ENCODE data around the gene EXOC6. TPM values are rescaled to one million over a fixed set of nuclear protein-coding genes. Genes with fewer than 3 reads are reported as not detected.
A peak's percentile ranks its signal among the peaks of the same experiment; 100 is the strongest.

Gene EXOC6
- total RNA-seq, 1 donor from 2014 or later = 12.2 TPM

- Histone ChIP-seq H3K4me1 (peaks cover 13 to 28% of the 10 kb centered on the region in 2 donors), H3K36me3 (no peaks in the 10 kb centered on the region), H3K4me3 (peak overlapping the region; percentile 47 to 66), H3K27me3 (peaks cover 15% of the 10 kb centered on the region), H3K27ac (no peak overlapping the region), H3K9me3 (no peaks in the 10 kb centered on the region)
- intact Hi-C loops (cut with DNase I) = no loop called here
- DNase-seq (ENCODE audit: low spot score in 2 of 2) = no peak
- no peak for TF ChIP-seq CTCF (IDR thresholded peaks at IDR 0.05)
These were observed 225.9 kb downstream of the EXOC6 start for GRCh38 chr10:93074147-93074596.

GRCh38 chr10:93074597-93075368 lies 226.5 kb downstream of the EXOC6 start:
- peaks cover 15% of the 10 kb centered on the region for H3K27me3 ChIP-seq
- no peak for DNase-seq (ENCODE audit: low spot score in 2 of 2)

GRCh38 chr10:93075369-93076221 lies 227.3 kb downstream of the EXOC6 start:
- no peaks in the 10 kb centered on the region for H3K36me3 ChIP-seq
- no peak overlapping the region for H3K27ac ChIP-seq
- DNase-seq (ENCODE audit: low spot score in 2 of 2) = no peak
- peaks cover 13 to 28% of the 10 kb centered on the region in 2 donors for H3K4me1 ChIP-seq
- H3K9me3 ChIP-seq = no peaks in the 10 kb centered on the region
- no peak for TF ChIP-seq CTCF (IDR thresholded peaks at IDR 0.05)
- intact Hi-C loops (cut with DNase I) = no loop called here
- no peak overlapping the region for H3K4me3 ChIP-seq
- H3K27me3 ChIP-seq = peaks cover 15% of the 10 kb centered on the region

More at GRCh38 chr10:93074597-93075368, 226.5 kb downstream of the EXOC6 start:
- no peaks in the 10 kb centered on the region for H3K9me3 ChIP-seq
- TF ChIP-seq CTCF (IDR thresholded peaks at IDR 0.05) = no peak
- H3K4me1 ChIP-seq = peaks cover 13 to 28% of the 10 kb centered on the region in 2 donors
- H3K36me3 ChIP-seq = no peaks in the 10 kb centered on the region
- H3K4me3 ChIP-seq = peak overlapping the region; percentile 47 to 66
- intact Hi-C loops (cut with DNase I) = no loop called here
- no peak overlapping the region for H3K27ac ChIP-seq

GRCh38 chr10:93076871-93077270 lies 228.6 kb downstream of the EXOC6 start:
- intact Hi-C loops (cut with DNase I) = no loop called here
- no peak for DNase-seq (ENCODE audit: low spot score in 2 of 2)
- H3K4me3 ChIP-seq = no peak overlapping the region
- H3K36me3 ChIP-seq = no peaks in the 10 kb centered on the region
- H3K27me3 ChIP-seq = peaks cover 15% of the 10 kb centered on the region
- no peak overlapping the region for H3K27ac ChIP-seq
- TF ChIP-seq CTCF (IDR thresholded peaks at IDR 0.05) = no peak
- peaks cover 13 to 25% of the 10 kb centered on the region in 2 donors for H3K4me1 ChIP-seq
- H3K9me3 ChIP-seq = no peaks in the 10 kb centered on the region

- Histone ChIP-seq H3K4me3 (no peak overlapping the region), H3K27ac (no peak overlapping the region), H3K4me1 (peaks cover 11 to 16% of the 10 kb centered on the region in 2 donors), H3K36me3 (no peaks in the 10 kb centered on the region), H3K27me3 (peaks cover 13% of the 10 kb centered on the region), H3K9me3 (no peaks in the 10 kb centered on the region)
- intact Hi-C loops (cut with DNase I) = no loop called here
- no peak for DNase-seq (ENCODE audit: low spot score in 2 of 2)
- no peak for TF ChIP-seq CTCF (IDR thresholded peaks at IDR 0.05)
These were observed 229.6 kb downstream of the EXOC6 start for GRCh38 chr10:93077860-93078337.
